ENCODE measurements around the gene CADM1. TPM values are rescaled to one million over a fixed set of nuclear protein-coding genes. Genes with fewer than 3 reads are reported as not detected.

The CADM1 gene
- total and polyA plus RNA-seq, 4 donors = 31.7 to 243 (median 77.9) TPM

GRCh38 chr11:115313224-115313838, 190.9 kb downstream of the CADM1 start:
- TF ChIP-seq CTCF (IDR thresholded peaks at IDR 0.05; ENCODE audit: control extremely low read depth, extremely low read depth) = no peak

GRCh38 chr11:115311949-115312348, 192.3 kb downstream of the CADM1 start:
- peaks cover 0 to 5% (median 0%) of the 10 kb centered on the region in 5 donors for H3K4me1 ChIP-seq (ENCODE audit: control insufficient read depth in 5 of 5, insufficient read depth in 5 of 5, low read length in 5 of 5)
- H3K27me3 ChIP-seq (ENCODE audit: control insufficient read depth in 3 of 3, insufficient read depth in 3 of 3, low read length in 2 of 3) = no peaks in the 10 kb centered on the region
- no peak for DNase-seq
- WGBS, 2 donors = 89% methylated on average over 3 of the region's 3 CpGs
- no peak overlapping the region for H3K27ac ChIP-seq (ENCODE audit: low read depth in 1 of 2, low read length in 1 of 2)
- ATAC-seq (ENCODE audit: insufficient read depth, low FRiP score) = no peak
- no peak overlapping the region for H3K4me3 ChIP-seq
- H3K36me3 ChIP-seq (ENCODE audit: control insufficient read depth in 4 of 4, insufficient read depth in 4 of 4, low read length in 4 of 4) = no peaks in the 10 kb centered on the region
- no peaks in the 10 kb centered on the region for H3K9me3 ChIP-seq (ENCODE audit: control insufficient read depth in 4 of 4, insufficient read depth in 3 of 4, low read length in 3 of 4)
- TF ChIP-seq CTCF (IDR thresholded peaks at IDR 0.05; ENCODE audit: control extremely low read depth, extremely low read depth) = no peak
- no peak overlapping the region for H3K9ac ChIP-seq (ENCODE audit: insufficient read depth in 1 of 2, low read length in 2 of 2)

More at GRCh38 chr11:115313224-115313838, 190.9 kb downstream of the CADM1 start:
- WGBS, 2 donors = 81 to 85% methylated on average over 2 of the region's 2 CpGs
- ATAC-seq (ENCODE audit: insufficient read depth, low FRiP score) (no peak), DNase-seq (no peak)
- H3K27ac ChIP-seq (ENCODE audit: low read depth in 1 of 2, low read length in 1 of 2) = no peak overlapping the region
- H3K27me3 ChIP-seq (ENCODE audit: control insufficient read depth in 3 of 3, insufficient read depth in 3 of 3, low read length in 2 of 3) = no peaks in the 10 kb centered on the region
- H3K4me1 ChIP-seq (ENCODE audit: control insufficient read depth in 5 of 5, insufficient read depth in 5 of 5, low read length in 5 of 5) = peaks cover 0 to 8% (median 0%) of the 10 kb centered on the region in 5 donors
- no peaks in the 10 kb centered on the region for H3K36me3 ChIP-seq (ENCODE audit: control insufficient read depth in 4 of 4, insufficient read depth in 4 of 4, low read length in 4 of 4)
- no peak overlapping the region for H3K9ac ChIP-seq (ENCODE audit: insufficient read depth in 1 of 2, low read length in 2 of 2)
- no peaks in the 10 kb centered on the region for H3K9me3 ChIP-seq (ENCODE audit: control insufficient read depth in 4 of 4, insufficient read depth in 3 of 4, low read length in 3 of 4)
- H3K4me3 ChIP-seq = no peak overlapping the region

- Histone ChIP-seq H3K4me1 (ENCODE audit: control insufficient read depth in 5 of 5, insufficient read depth in 5 of 5, low read length in 5 of 5) (peaks cover 0 to 8% (median 0%) of the 10 kb centered on the region in 5 donors), H3K9me3 (ENCODE audit: control insufficient read depth in 4 of 4, insufficient read depth in 3 of 4, low read length in 3 of 4) (no peaks in the 10 kb centered on the region), H3K27me3 (ENCODE audit: control insufficient read depth in 3 of 3, insufficient read depth in 3 of 3, low read length in 2 of 3) (no peaks in the 10 kb centered on the region), H3K9ac (ENCODE audit: insufficient read depth in 1 of 2, low read length in 2 of 2) (no peak overlapping the region), H3K4me3 (no peak overlapping the region), H3K36me3 (ENCODE audit: control insufficient read depth in 4 of 4, insufficient read depth in 4 of 4, low read length in 4 of 4) (no peaks in the 10 kb centered on the region), H3K27ac (ENCODE audit: low read depth in 1 of 2, low read length in 1 of 2) (no peak overlapping the region)
- DNase-seq (no peak), ATAC-seq (ENCODE audit: insufficient read depth, low FRiP score) (no peak)
- no peak for TF ChIP-seq CTCF (IDR thresholded peaks at IDR 0.05; ENCODE audit: control extremely low read depth, extremely low read depth)
- 88% methylated on average over 1 of the region's 1 CpG for WGBS, 2 donors
Measured at GRCh38 chr11:115306689-115307088, 197.5 kb downstream of the CADM1 start.
